Stimulated activated CD4-positive, alpha-beta T cell treated with anti-CD3 and anti-CD28 coated beads, TNF-alpha, amount 100 ng/mL, for 48 hours (primary cell): ENCODE measurements around the gene GTF3C1.

ENCODE experiments used
- DNase-seq, 3 donors: peaks; one replicate each; pipeline ENCODE4 v3.0.0-alpha.2; 2020; ENCODE audit warnings: low read depth in 3 of 3

The GTF3C1 gene

GRCh38 chr16:27517664-27518063 lies 32.0 kb downstream of the GTF3C1 start:
- no peak for DNase-seq

- DNase-seq: no peak
These were observed 33.3 kb downstream of the GTF3C1 start for GRCh38 chr16:27516365-27516764.

GRCh38 chr16:27515874-27516353 lies 33.8 kb downstream of the GTF3C1 start:
- DNase-seq: peak in 1 of 3 donors; percentile 17

GRCh38 chr16:27514806-27515205 lies 34.9 kb downstream of the GTF3C1 start:
- no peak for DNase-seq

- no peak for DNase-seq
These were observed 37.9 kb downstream of the GTF3C1 start for GRCh38 chr16:27511657-27512448.

GRCh38 chr16:27508476-27508875 lies 41.2 kb downstream of the GTF3C1 start:
- no peak for DNase-seq

- no peak for DNase-seq
These were observed 42.9 kb downstream of the GTF3C1 start for GRCh38 chr16:27506771-27507170.

- no peak for DNase-seq
These were observed 44.1 kb downstream of the GTF3C1 start for GRCh38 chr16:27505297-27506236.

GRCh38 chr16:27503662-27504061 lies 46.1 kb downstream of the GTF3C1 start:
- no peak for DNase-seq

- DNase-seq: no peak
These were observed 48.9 kb downstream of the GTF3C1 start for GRCh38 chr16:27500801-27501200.

GRCh38 chr16:27499659-27500055 lies 50.1 kb downstream of the GTF3C1 start:
- DNase-seq: no peak

- DNase-seq: no peak
These were observed 50.6 kb downstream of the GTF3C1 start for GRCh38 chr16:27498916-27499658.

- no peak for DNase-seq
These were observed 51.5 kb downstream of the GTF3C1 start for GRCh38 chr16:27498031-27498825.

GRCh38 chr16:27495191-27495590 lies 54.5 kb downstream of the GTF3C1 start:
- no peak for DNase-seq

GRCh38 chr16:27492588-27492979 lies 57.1 kb downstream of the GTF3C1 start:
- DNase-seq: no peak

GRCh38 chr16:27491894-27492587 lies 57.7 kb downstream of the GTF3C1 start:
- DNase-seq: no peak

- no peak for DNase-seq
These were observed 59.8 kb downstream of the GTF3C1 start for GRCh38 chr16:27489906-27490305.

- DNase-seq: no peak
These were observed 60.3 kb downstream of the GTF3C1 start for GRCh38 chr16:27489421-27489820.

GRCh38 chr16:27486760-27487159 lies 63.0 kb downstream of the GTF3C1 start:
- no peak for DNase-seq

GRCh38 chr16:27486344-27486743 lies 63.4 kb downstream of the GTF3C1 start:
- DNase-seq: no peak
